Omental fat pad (tissue), 4 donors: ENCODE results near the gene ZNF521. TPM values are rescaled to one million over a fixed set of nuclear protein-coding genes. Genes with fewer than 3 reads are reported as not detected.

Source experiments
- ATAC-seq: fragments of 150-250 bp; one replicate; pipeline ENCODE4 v1.9.1; 2016; ENCODE audit warnings: mild to moderate bottlenecking, moderate library complexity; ENCODE audit not compliant: low FRiP score
- DNase-seq: peaks from one replicate; pipeline ENCODE4 v3.0.0-alpha.2; 2019; ENCODE audit warnings: low spot score
- CTCF ChIP-seq, 3 donors: fragments of 450-650 bp; IDR thresholded peaks; one replicate each; pipeline ENCODE4 v1.5.1; 2016 to 2017; ENCODE audit warnings: antibody characterized with exemption in 3 of 3, mild to moderate bottlenecking in 3 of 3, moderate library complexity in 2 of 3
- total RNA-seq, 4 donors: library from RNA; depleted of rRNA; stranded (reverse); fragments of >200 nt; gene quantifications; one replicate each; pipeline ENCODE4 v1.1.0, GENCODE V29; 2016

The ZNF521 gene
- total RNA-seq, 4 donors from 2014 or later: 15.0 to 79.9 (median 28.1) TPM

DNA sequence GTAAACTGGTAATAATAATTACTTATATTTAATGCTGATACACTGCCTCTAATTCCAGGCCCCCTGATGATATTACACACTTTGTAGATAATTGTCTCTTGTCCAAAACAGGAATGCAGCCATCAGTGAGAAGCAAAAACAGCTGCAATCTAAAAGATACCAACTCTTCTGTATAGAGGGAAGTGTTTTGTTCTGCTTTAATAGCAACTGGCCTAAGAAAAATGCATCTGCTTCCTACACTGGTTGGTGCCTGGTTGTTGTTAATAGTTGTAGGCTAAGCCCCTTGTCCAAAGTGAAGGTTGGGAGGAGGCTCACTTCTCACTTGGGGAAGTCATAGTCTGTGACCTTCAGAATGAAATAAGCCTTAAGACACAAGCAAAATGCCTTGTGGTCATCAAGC is 332.0 kb downstream of the ZNF521 start:
- ATAC-seq: no peak
- no peak for TF ChIP-seq CTCF (IDR thresholded peaks at IDR 0.05)
- no peak for DNase-seq

- no peak for TF ChIP-seq CTCF (IDR thresholded peaks at IDR 0.05)
- DNase-seq (no peak), ATAC-seq (no peak)
These were observed 332.7 kb downstream of the ZNF521 start for GRCh38 chr18:25019086-25019860.

- DNase-seq (no peak), ATAC-seq (no peak)
- TF ChIP-seq CTCF (IDR thresholded peaks at IDR 0.05): no peak
These were observed 335.3 kb downstream of the ZNF521 start for GRCh38 chr18:25016666-25017065.

GRCh38 chr18:25016181-25016580 is 335.8 kb downstream of the ZNF521 start:
- no peak for DNase-seq
- TF ChIP-seq CTCF (IDR thresholded peaks at IDR 0.05): no peak
- ATAC-seq: no peak
